SK-N-SH (cell line): ENCODE measurements around the gene UNC5CL.

Experiments
- CTCF ChIP-seq: fragments of 200-600 bp; sonication (generic); IDR thresholded peaks from 2 replicates; pipeline ENCODE4 v1.6.1; 2017; ENCODE audit warnings: antibody characterized with exemption, mild to moderate bottlenecking, moderate library complexity
- EP300 ChIP-seq, 2 experiments: IDR thresholded peaks; 2 replicates each; pipeline versions ENCODE4 v1.4.0 to v1.6.1; 2012; ENCODE audit warnings: borderline replicate concordance in 1 of 2, low read depth in 1 of 2, low read length in 1 of 2
- EZH2phosphoT487 ChIP-seq: fragments of 200-600 bp; sonication (generic); IDR thresholded peaks from 2 replicates; pipeline ENCODE4 v1.6.1; 2017; ENCODE audit warnings: low read depth, mixed run types, mild to moderate bottlenecking, antibody characterized with exemption, moderate library complexity, borderline replicate concordance
- NFIC ChIP-seq: IDR thresholded peaks from 2 replicates; pipeline ENCODE4 v1.4.0; 2012; ENCODE audit warnings: borderline replicate concordance
- RFX5 ChIP-seq: IDR thresholded peaks from 2 replicates; pipeline ENCODE4 v1.6.1; 2012; ENCODE audit warnings: mild to moderate bottlenecking, improper control_type of control experiment, low read length
- SIN3A ChIP-seq: IDR thresholded peaks from 2 replicates; pipeline ENCODE4 v1.6.1; 2012; ENCODE audit warnings: low read depth, mild to moderate bottlenecking, low read length, moderate library complexity, borderline replicate concordance
- USF1 ChIP-seq: IDR thresholded peaks from 2 replicates; pipeline ENCODE4 v1.4.0; 2012; ENCODE audit warnings: low read depth, borderline replicate concordance

GRCh38 chr6:41027241-41027640 lies 11.8 kb downstream of the UNC5CL start:
- TF ChIP-seq CTCF (no peak), SIN3A (no peak), EP300 (IDR thresholded peaks at IDR 0.05; ENCODE audit: borderline replicate concordance in 1 of 2, low read depth in 1 of 2, low read length in 1 of 2) (no peak), RFX5 (no peak), USF1 (no peak), EZH2phosphoT487 (no peak), NFIC (no peak)
